Measurements from ENCODE around the gene SPOCK3.
"Not testable (repeated sequence)": the region's sequence is repeated elsewhere in the genome, so short reads cannot be mapped to it uniquely, and the experiment has no call there.

The SPOCK3 gene

DNA sequence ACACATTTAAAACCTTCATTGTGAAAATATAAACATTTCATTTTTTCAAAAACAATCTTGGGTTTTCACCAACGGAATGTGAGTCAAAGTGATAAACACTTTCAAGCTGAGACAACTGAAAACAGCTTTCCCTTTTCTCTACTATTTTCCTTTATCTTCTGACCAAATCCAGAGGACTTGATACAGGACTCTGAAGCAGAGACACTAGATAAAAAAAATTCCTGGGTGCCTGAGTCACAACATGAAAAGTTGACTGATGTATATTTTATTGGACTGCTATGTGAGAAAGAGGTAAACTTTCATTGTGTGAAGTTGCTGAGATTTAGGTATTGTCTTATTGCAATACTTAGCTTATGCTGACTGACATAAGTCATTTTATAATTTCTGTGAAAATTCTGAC, 411.2 kb downstream of the SPOCK3 start:
- DNase-seq (ENCODE audit: low spot score): no peak

DNA sequence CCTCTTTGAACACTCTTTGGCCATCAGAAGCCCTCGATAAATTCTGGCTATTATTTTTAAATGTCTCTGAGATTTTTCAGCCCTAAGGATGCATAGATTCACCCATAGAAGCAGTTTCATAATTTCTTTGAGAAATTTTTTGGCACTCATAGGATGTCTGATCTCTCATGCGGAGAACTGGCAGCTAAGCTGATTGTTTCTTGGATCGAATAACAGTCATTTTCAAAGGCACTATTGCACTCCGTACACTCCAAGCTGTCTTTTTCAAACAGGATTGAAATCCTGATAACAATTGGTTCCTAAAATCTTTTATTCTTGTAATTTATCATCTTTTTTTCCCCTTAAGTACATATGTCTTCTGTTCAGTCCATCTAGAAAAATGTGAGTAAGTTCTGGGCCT, 411.9 kb downstream of the SPOCK3 start:
- no peak for DNase-seq (ENCODE audit: low spot score)

DNA sequence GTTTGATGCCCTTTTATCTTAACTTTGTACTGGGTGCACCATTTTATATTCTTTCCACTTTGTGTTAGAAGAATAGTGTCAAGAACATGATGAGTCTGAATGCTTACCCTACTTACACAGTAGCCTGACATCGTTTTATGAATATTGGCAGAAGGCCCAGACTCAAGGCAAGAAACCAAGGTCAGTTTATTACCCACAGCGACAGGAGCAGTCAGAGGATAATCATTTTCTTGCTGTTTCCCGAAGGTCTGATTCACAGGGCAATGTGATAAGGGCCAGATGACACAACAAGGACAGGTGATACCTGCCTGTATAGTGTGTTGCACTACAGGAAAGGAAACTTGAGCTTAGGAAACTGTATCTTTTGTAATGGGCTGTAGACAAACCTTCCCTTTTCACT, 417.4 kb downstream of the SPOCK3 start:
- DNase-seq (ENCODE audit: low spot score): no peak

DNA sequence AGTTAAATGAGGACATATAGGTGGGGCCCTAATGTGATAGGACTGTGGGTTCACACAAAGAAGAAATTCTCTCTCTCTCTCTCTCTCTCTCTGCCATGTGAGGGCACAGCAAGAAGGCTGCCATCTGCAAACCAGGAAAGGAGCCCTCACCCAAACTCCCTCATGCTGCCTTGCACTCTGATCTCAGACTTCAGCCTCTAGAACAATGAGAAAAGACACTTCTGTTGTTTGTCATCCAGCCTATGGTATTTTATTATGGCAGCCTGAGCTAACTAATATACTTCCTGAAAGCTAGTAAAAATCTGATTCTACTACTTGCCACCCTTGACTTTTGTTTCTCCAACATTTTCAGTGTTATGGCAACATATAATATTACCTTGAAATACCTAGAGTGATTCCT, 425.9 kb downstream of the SPOCK3 start:
- no peak for DNase-seq (ENCODE audit: low spot score)

DNA sequence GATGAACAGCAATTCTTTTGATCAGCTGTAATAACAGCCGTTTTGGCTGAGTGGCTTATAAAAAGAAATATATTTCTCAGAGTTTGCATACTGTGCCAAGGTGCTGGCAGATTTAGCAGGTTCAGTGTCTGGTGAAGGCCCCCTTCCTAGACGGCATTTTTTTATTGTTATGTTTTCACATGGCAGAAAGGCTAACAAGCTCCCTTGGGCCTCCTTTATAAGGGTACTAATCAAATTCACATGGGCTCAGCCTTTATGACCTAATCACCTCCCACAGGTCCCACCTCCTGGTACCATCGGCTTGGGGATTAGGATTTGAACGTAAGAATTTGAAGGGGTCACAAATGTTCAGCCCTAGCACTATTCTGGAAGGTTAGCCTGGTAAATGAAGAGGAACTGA, 431.9 kb downstream of the SPOCK3 start:
- DNase-seq (ENCODE audit: low spot score): no peak

DNA sequence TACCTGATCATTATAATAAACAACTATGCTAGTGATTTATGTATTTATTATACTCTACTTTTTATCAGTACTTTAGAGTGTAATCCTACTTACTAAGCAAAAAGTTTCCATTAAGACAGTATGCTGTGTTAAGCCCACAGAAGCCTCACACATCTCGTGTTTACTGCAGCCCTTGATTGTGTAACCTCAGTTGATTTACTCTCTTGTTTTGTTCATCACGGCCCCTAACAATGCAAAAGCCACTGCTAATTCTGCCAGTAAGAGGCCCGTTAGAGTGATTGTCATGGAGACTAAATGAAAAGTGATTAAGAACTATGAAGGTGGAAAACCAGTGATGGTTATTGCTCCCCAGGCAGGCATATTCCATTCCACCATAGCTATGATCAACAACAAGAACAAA, 436.2 kb downstream of the SPOCK3 start:
- no peak for DNase-seq (ENCODE audit: low spot score)

DNA sequence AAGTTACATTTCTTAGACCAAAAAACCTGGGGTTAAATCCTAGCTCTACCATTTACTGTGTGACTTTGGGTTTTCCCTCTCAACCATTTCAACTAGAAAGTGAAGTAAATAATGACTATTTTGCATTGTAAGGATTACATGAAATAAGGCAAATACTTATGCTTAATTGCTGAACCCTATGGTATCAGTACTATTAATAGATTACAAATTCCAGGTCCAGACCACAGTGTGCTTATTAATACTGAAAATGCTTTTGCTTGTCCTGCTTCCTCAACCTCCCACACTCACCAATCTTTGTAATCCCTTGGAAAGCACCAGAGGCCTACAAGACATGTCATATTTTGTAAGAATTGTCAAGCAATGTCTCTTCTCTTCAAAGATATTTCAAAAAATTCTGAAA, 456.5 kb downstream of the SPOCK3 start:
- DNase-seq (ENCODE audit: low spot score): no peak

DNA sequence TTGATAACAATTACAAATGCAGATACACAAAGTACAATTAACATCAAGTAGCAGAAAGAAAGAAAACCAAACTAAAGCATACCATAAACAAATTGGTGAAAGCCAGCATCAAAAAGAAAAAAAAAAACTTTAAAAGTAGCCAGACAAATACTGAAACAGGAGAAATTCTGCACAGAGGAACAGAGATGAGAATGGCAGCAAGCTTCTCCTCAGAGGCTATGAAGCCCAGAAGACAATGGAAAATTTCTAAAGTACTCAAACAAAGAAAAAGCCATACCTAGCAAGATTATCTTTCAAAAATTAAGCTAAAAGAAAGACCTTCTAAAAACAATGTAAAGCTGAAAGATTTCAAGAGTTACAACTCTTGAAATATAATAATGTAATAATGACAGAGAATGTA, 471.3 kb downstream of the SPOCK3 start:
- no peak for DNase-seq (ENCODE audit: low spot score)

DNA sequence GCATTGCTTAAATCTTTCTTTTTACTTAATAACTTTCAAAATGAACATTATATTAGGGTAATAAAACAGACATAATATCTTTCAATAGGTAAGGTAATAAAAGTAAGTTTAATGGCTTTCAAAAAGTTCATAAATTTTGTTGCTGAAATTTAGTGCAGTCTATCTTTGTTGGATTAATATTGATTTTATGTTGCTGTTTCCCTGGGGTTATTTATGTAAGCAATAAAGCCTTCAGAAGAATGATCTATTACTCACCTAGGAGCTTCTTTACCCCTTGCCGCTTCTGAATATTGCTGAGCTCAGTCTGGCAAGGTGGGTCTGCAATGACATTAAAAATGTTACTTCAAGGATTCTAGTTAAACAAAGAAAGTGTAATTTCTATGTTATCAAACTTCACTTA, 492.6 kb downstream of the SPOCK3 start:
- DNase-seq (ENCODE audit: low spot score): no peak

DNA sequence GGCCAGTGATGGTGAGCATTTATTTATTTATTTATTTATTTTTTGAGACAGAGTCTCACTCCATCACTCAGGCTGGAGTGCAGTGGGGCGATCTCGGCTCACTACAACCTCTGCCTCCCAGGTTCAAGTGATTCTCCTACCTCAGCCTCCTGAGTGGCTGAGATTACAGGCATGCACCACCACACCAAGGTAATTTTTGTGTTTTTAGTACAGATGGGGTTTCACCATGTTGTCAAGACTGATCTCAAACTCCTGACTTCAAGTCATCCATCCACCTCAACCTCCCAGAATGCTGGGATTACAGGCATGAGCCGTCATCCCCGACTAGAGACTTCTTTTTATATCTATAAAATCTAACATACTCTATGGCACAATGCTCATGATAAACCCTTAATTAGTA, 495.1 kb downstream of the SPOCK3 start:
- DNase-seq (ENCODE audit: low spot score): not testable (repeated sequence)

DNA sequence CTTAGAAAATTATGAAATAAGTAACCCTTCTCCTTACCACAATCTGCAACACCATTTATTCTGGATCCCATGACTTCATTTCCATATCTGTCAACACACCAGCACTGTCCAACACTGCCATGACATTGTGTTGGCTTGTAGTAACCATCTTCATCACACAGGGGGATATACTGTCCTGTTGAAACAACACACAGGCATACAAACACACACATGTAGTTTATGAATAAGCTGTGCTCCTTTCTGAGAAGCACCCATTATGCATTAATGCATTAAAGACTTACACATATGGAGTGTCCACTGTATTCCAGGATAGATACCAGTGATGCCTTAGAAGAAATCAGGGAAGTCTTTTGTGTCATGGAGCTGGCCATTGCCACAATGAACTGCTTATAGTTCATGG, 496.9 kb downstream of the SPOCK3 start:
- DNase-seq (ENCODE audit: low spot score): no peak

DNA sequence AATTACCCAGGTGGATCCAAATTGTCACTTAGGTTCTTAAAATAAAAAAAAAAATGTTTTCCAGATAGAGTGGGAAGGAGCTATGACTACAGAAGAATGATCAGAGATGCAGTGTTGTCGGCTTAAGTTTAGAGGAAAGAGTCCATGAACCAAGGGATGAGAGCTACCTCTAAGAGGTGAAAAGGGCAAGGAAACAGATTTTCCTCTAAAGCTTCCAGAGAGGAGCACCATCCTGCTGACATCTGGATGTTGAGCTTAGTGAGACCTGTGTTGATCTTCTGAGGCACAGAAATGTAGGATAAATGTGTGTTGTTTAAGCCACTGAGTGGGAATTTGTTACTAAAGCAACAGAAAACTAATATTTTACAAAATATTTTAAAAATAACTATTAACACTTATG, 498.7 kb downstream of the SPOCK3 start:
- DNase-seq (ENCODE audit: low spot score): no peak

DNA sequence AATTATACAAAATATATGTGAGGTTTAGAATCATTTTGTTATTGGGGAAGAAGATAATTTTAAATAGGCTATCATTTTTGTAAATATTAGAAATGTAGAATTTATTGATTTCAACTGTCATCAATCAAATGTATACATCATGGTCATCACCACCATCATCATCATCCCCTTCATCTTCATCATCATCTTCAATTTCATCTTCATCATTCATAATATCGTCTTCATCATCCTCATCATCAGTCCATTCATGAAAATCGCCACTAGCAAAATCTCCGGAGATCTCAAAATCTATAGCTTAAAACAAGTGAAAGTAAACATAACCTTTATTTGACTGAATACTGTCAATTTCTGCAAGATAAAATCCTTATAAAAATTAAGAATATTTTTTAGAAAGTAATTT, 499.5 kb downstream of the SPOCK3 start:
- DNase-seq (ENCODE audit: low spot score): no peak

DNA sequence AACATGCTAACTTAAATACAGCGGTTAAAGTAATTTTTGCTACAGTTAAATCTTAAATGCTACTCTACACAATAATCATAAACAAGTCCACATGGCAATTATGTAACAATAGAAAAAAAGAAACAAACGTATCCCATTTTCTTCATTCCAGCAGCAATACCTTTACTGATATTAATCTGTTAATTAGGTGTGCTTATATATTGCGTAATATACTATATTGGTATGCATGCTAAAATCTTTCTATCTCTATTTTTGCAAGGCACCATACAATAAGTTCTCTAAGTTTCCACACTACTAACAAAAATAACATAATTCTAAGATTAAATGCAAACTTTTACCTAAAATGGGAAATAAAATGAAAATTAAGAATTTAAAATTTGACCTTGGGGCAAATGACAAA, 500.6 kb downstream of the SPOCK3 start:
- DNase-seq (ENCODE audit: low spot score): no peak

DNA sequence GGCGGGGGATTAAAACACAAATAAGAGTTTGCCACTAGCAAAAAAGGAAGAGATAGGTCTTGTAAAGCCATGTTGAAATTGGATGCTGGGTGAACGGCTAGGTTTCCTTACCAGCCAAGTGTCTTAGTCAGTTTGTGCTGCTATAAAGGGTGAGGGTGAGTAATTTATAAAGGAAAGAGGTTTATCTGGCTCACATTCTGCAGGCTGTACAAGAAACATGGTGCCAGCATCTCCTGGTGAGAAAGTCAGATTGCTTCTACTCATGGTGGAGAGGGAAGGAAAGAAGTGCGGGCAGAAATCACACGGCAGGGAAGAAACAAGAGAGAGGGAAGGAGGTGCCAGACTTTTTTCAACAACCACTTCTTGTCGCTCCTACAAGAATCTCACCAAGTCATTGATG, 507.5 kb downstream of the SPOCK3 start:
- DNase-seq (ENCODE audit: low spot score): no peak

DNA sequence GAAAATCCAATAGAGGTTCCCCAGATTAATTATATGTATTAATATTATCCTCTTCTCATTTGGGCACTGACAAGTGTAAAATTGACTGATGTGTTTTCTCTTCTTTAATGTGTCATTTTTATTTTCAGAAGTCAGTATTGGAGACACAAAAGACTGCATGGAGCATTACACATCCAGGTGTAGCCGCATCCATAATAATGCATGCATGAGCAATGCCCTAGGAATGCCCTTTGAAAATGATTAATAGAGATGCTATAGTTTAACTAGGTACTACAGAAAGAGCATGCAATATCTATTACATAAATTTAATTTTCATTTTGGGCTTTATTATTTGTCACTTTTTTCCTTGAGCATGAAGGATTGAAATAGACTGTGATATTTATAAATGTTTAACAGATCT, 509.9 kb downstream of the SPOCK3 start:
- DNase-seq (ENCODE audit: low spot score): no peak

DNA sequence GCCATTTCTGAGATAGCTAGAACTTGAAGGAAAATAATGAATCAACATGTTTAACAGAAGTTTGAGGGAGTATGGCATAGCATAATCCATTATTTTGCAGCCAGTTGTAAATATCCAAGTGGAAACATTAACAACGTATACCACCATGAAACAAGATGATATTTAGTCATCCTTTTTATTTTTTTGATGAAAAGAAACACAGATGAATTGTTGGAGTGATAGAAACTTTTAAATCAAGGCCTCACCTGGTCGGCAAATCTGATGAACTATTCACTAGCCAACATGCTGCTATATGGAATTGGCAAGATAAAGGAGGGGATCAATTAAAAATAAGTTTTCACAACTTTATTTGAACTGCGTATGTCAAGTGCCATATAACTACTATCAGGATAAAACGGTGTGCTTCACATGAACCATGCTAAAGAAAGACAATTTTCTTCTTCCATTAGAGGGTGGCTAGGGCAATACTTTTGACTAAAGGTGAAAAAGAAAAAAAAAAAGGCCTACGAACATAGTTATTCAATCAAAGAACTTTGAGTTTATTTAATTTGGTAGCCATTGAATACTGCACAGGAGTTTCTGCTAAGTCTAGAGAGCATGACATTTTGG, 510.7 kb downstream of the SPOCK3 start:
- no peak for DNase-seq (ENCODE audit: low spot score)

DNA sequence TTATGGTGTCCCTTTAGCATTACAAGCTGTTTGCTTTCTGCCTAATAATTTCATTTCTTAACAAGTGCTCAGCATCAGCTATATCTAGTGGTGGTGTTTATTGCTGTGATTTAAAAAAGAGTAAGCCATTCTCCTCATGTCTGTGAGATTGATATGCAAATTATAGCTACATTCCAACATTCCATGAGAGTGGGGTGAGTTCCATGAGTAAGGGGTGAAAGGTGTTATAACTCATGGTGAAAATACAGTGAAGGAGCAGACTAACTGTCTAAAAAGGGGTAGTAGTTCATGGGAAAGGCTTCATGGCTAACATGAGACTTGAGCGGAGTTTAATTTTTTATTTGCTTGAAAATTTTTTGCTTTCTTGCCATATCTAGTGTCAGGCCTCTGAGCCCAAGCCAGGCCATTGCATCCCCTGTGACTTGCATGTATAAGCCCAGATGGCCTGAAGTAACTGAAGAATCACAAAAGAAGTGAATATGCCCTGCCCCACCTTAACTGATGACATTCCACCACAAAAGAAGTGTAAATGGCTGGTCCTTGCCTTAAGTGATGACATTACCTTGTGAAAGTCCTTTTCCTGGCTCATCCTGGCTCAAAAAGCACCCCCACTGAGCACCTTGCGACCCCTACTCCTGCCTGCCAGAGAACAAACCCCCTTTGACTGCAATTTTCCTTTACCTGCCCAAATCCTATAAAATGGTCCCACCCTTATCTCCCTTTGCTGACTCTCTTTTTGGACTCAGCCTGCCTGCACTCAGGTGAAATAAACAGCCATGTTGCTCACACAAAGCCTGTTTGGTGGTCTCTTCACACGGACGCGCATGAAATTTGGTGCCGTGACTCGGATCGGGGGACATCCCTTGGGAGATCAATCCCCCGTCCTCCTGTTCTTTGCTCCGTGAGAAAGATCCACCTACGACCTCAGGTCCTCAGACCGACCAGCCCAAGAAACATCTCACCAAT, 518.3 kb downstream of the SPOCK3 start:
- not testable (repeated sequence) for DNase-seq (ENCODE audit: low spot score)

DNA sequence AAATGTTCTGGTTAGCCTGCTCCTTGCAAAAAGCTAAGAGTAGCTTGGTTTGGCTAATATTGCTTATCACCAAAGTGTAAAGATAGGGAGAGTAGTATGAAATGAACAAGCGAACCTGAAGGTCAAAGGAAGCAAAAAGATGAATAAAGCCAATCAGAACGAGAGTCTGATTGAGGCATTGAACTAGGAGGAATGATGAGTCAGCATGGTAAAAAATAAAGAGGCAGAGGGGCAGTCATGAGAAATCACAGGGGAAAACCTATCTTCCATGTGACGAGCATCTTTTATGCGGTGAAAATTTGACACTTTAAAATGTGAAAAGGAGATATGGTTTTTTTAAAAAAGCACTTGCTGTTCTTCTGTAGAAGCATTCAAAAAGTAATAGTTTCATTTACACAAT, 533.7 kb downstream of the SPOCK3 start:
- DNase-seq (ENCODE audit: low spot score): no peak

DNA sequence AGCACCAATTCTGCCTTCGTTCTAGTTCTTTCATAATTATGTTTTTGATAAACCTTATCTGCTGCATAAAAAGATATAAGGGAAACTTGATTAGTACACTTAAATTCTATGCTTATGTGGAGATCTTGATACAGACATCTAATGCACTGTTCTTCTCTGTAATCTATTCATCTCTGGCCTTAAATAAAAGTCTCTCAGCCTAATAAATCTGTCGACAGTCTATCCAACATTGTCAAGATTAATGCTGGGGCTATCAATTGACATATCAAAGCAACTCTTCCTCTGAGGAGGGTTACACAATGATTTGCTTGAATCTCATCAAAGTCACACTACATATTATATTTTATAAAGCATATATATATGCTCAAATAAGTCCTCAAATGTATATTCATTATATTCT, 545.5 kb downstream of the SPOCK3 start:
- DNase-seq (ENCODE audit: low spot score): no peak

DNA sequence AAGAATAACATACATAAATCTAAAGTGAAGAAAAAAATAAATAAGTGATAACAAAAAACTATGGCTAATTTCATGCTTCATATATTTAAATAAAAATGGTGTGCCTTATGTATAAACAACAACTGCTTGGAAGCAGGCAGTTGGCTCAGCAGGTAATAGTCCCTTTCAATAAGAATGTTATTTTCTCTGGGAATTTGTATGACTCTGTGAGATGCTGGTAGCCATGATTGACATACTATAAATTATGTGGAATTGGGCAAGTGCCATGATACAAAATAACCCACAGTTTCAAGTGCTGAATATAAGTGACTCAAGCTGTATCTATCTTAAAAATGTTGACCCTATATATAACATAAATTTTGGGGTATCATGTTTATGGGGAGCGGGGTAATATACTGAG, 546.5 kb downstream of the SPOCK3 start:
- no peak for DNase-seq (ENCODE audit: low spot score)

Data from putamen (tissue), 1 donor.